Hepatocyte (in vitro differentiated cells): Measurements from ENCODE around the gene PSMB1. TPM values are rescaled to one million over a fixed set of nuclear protein-coding genes. Genes with fewer than 3 reads are reported as not detected.

Experiments
- DNase-seq: peaks from one replicate; pipeline ENCODE4 v3.0.0-alpha.2; 2016; ENCODE audit warnings: low spot score
- H2AFZ ChIP-seq: fragments of 200-600 bp; sonication (generic); 2 replicates; pipeline ENCODE4 v1.6.0; 2016; ENCODE audit warnings: antibody characterized with exemption, mild to moderate bottlenecking
- H3K27ac ChIP-seq: fragments of 200-600 bp; sonication (generic); 2 replicates; pipeline ENCODE4 v1.5.1; 2016; ENCODE audit warnings: mild to moderate bottlenecking
- H3K27me3 ChIP-seq: fragments of 200-600 bp; sonication (generic); 2 replicates; pipeline ENCODE4 v1.6.1; 2016
- H3K36me3 ChIP-seq: fragments of 200-600 bp; sonication (generic); replicated peaks from 2 replicates; pipeline ENCODE4 v1.5.1; 2016; ENCODE audit warnings: low read depth; ENCODE audit not compliant: insufficient read depth
- H3K4me1 ChIP-seq: fragments of 200-600 bp; sonication (generic); 2 replicates; pipeline ENCODE4 v1.5.1; 2016; ENCODE audit warnings: mild to moderate bottlenecking, moderate library complexity; ENCODE audit not compliant: insufficient read depth
- H3K4me2 ChIP-seq: fragments of 200-600 bp; sonication (generic); 2 replicates; pipeline ENCODE4 v1.6.0; 2016
- H3K4me3 ChIP-seq: fragments of 200-600 bp; sonication (generic); 2 replicates; pipeline ENCODE4 v1.5.1; 2016; ENCODE audit warnings: mild to moderate bottlenecking
- H3K79me2 ChIP-seq: fragments of 200-600 bp; sonication (generic); 2 replicates; pipeline ENCODE4 v1.6.0; 2017; ENCODE audit warnings: mild to moderate bottlenecking
- H3K9me2 ChIP-seq: fragments of 200-600 bp; sonication (generic); replicated peaks from 2 replicates; pipeline ENCODE4 v1.6.0; 2017; ENCODE audit warnings: mild to moderate bottlenecking; ENCODE audit not compliant: insufficient read depth
- H3K9me3 ChIP-seq: fragments of 200-600 bp; sonication (generic); 2 replicates; pipeline ENCODE4 v1.5.1; 2016; ENCODE audit warnings: low read depth, mild to moderate bottlenecking
- H4K20me1 ChIP-seq: fragments of 200-600 bp; sonication (generic); 2 replicates; pipeline ENCODE4 v1.6.0; 2016; ENCODE audit warnings: mild to moderate bottlenecking; ENCODE audit not compliant: insufficient read depth, poor library complexity, severe bottlenecking
- CTCF ChIP-seq: fragments of 200-600 bp; sonication (generic); IDR thresholded peaks from 2 replicates; pipeline ENCODE4 v1.5.1; 2016; ENCODE audit warnings: antibody characterized with exemption, mild to moderate bottlenecking; ENCODE audit not compliant: poor library complexity
- EZH2 ChIP-seq: fragments of 200-600 bp; sonication (generic); IDR thresholded peaks from 2 replicates; pipeline ENCODE4 v1.6.1; 2016; ENCODE audit warnings: antibody characterized with exemption, mild to moderate bottlenecking, borderline replicate concordance
- EZH2phosphoT487 ChIP-seq: fragments of 200-600 bp; sonication (generic); IDR thresholded peaks from one replicate; pipeline ENCODE4 v1.6.1; 2018; ENCODE audit warnings: antibody characterized with exemption, mild to moderate bottlenecking, low read depth, moderate library complexity; ENCODE audit not compliant: unreplicated experiment, severe bottlenecking
- WGBS: methylation state at CpG from one replicate; pipeline ENCODE4 v1.1.6; 2016; ENCODE audit warnings: low lambda C conversion rate; ENCODE audit errors: missing lambda C conversion rate; 5-methylcytosine and 5-hydroxymethylcytosine counted together
- polyA plus RNA-seq: library from polyadenylated mRNA; unstranded; fragments of >200 nt; fragmentation: Nextera tagmentation; extraction: Ambion mirVana; gene quantifications from 2 replicates; pipeline ENCODE4 v1.2.1, GENCODE V29; 2016
- total RNA-seq: library from RNA; depleted of rRNA; stranded (reverse); fragments of >200 nt; gene quantifications from 2 replicates; pipeline ENCODE4 v1.2.3, GENCODE V29; 2014

PSMB1 gene
- total and polyA plus RNA-seq, 2 experiments from 2014 or later: 261 to 398 TPM

- Histone ChIP-seq H3K27ac (no peak overlapping the region), H3K79me2 (peaks cover 82% of the 10 kb centered on the region), H2AFZ (no peak overlapping the region), H3K4me1 (no peaks in the 10 kb centered on the region), H3K36me3 (no peaks in the 10 kb centered on the region), H3K9me3 (no peaks in the 10 kb centered on the region), H3K27me3 (no peaks in the 10 kb centered on the region), H4K20me1 (peaks cover 34% of the 10 kb centered on the region), H3K4me3 (no peak overlapping the region), H3K4me2 (no peak overlapping the region), H3K9me2 (no peaks in the 10 kb centered on the region)
- TF ChIP-seq CTCF: no peak
- TF ChIP-seq EZH2: no peak
- no peak for TF ChIP-seq EZH2phosphoT487
- DNase-seq: no peak
- 92% methylated on average over 10 of the region's 10 CpGs for WGBS
These were observed 10.9 kb downstream of the PSMB1 start for GRCh38 chr6:170542031-170542719.

GRCh38 chr6:170537329-170537728 is 15.8 kb downstream of the PSMB1 start:
- Histone ChIP-seq H3K4me2 (no peak overlapping the region), H3K9me2 (no peaks in the 10 kb centered on the region), H3K27me3 (no peaks in the 10 kb centered on the region), H2AFZ (no peak overlapping the region), H4K20me1 (peaks cover 18% of the 10 kb centered on the region), H3K36me3 (no peaks in the 10 kb centered on the region), H3K27ac (no peak overlapping the region), H3K79me2 (peaks cover 36% of the 10 kb centered on the region), H3K4me1 (peaks cover 4% of the 10 kb centered on the region), H3K4me3 (no peak overlapping the region), H3K9me3 (no peaks in the 10 kb centered on the region)
- DNase-seq: no peak
- 94% methylated on average over 4 of the region's 4 CpGs for whole genome bisulfite sequencing
- TF ChIP-seq CTCF: no peak
- no peak for TF ChIP-seq EZH2

GRCh38 chr6:170536671-170537070 is 16.4 kb downstream of the PSMB1 start:
- Histone ChIP-seq H3K27me3 (no peaks in the 10 kb centered on the region), H3K9me2 (no peaks in the 10 kb centered on the region), H3K4me2 (no peak overlapping the region), H3K36me3 (no peaks in the 10 kb centered on the region), H3K27ac (no peak overlapping the region), H2AFZ (no peak overlapping the region), H3K4me3 (no peak overlapping the region), H3K9me3 (no peaks in the 10 kb centered on the region), H3K4me1 (peaks cover 4% of the 10 kb centered on the region), H3K79me2 (peaks cover 34% of the 10 kb centered on the region), H4K20me1 (peaks cover 18% of the 10 kb centered on the region)
- 86% methylated on average over 5 of the region's 5 CpGs for WGBS
- DNase-seq: no peak
- TF ChIP-seq CTCF: no peak
- no peak for TF ChIP-seq EZH2phosphoT487
- TF ChIP-seq EZH2: no peak
